H7 (cell line): ENCODE data around the gene AOAH. TPM values are rescaled to one million over a fixed set of nuclear protein-coding genes. Genes with fewer than 3 reads are reported as not detected.

Experiments used
- DNase-seq: peaks from one replicate; pipeline ENCODE4 v3.0.0; 2012
- H3K27me3 ChIP-seq: 2 replicates; pipeline ENCODE4 v1.6.0; 2011; ENCODE audit warnings: mild to moderate bottlenecking, low read length; ENCODE audit not compliant: control insufficient read depth, insufficient read depth
- H3K36me3 ChIP-seq: replicated peaks from 2 replicates; pipeline ENCODE4 v1.5.1; 2011; ENCODE audit warnings: low read length; ENCODE audit not compliant: control insufficient read depth, insufficient read depth
- H3K4me3 ChIP-seq: 2 replicates; pipeline ENCODE4 v1.5.1; 2011; ENCODE audit warnings: low read depth, mild to moderate bottlenecking, control low read depth, low read length, moderate library complexity; ENCODE audit not compliant: insufficient read depth
- total RNA-seq: library from RNA; depleted of rRNA; stranded (reverse); fragments of >200 nt; shearing (Covaris generic); gene quantifications from 2 replicates; pipeline ENCODE4 v1.2.3, GENCODE V29; 2014

AOAH gene
- total RNA-seq, 1 experiment from 2014 or later: 0.21 TPM

- Histone ChIP-seq H3K4me3 (no peak overlapping the region), H3K36me3 (no peaks in the 10 kb centered on the region), H3K27me3 (no peaks in the 10 kb centered on the region)
- DNase-seq: no peak
These were observed 260.0 kb downstream of the AOAH start for GRCh38 chr7:36464271-36464670.
